GM23338 (cell line): ENCODE results near the gene CES4A. TPM values are rescaled to one million over a fixed set of nuclear protein-coding genes. Genes with fewer than 3 reads are reported as not detected.
A peak's percentile ranks its signal among the peaks of the same experiment; 100 is the strongest.

Experiments used
- ATAC-seq: fragments of 200-7000 bp; cut with Tn5 transposase; 3 replicates; pipeline ENCODE4 v1.9.1; 2020
- DNase-seq: peaks from one replicate; pipeline ENCODE4 v3.0.0-alpha.2; 2015; ENCODE audit warnings: low spot score
- H2AFZ ChIP-seq: fragments of 200-600 bp; sonication (generic); 2 replicates; pipeline ENCODE4 v1.8.0; 2016; ENCODE audit warnings: antibody characterized with exemption, mild to moderate bottlenecking, moderate library complexity
- H3F3A ChIP-seq: fragments of 200-600 bp; sonication (generic); replicated peaks from 2 replicates; pipeline ENCODE4 v1.8.0; 2017; ENCODE audit warnings: antibody characterized with exemption, mixed run types, low read depth
- H3K27ac ChIP-seq: fragments of 200-600 bp; sonication (generic); 2 replicates; pipeline ENCODE4 v1.6.1; 2016; ENCODE audit warnings: low read depth
- H3K27me3 ChIP-seq: fragments of 200-600 bp; sonication (generic); 2 replicates; pipeline ENCODE4 v1.8.0; 2016; ENCODE audit warnings: mild to moderate bottlenecking, mixed run types, moderate library complexity; ENCODE audit not compliant: insufficient read depth
- H3K36me3 ChIP-seq: fragments of 200-600 bp; sonication (generic); 2 replicates; pipeline ENCODE4 v1.8.0; 2016; ENCODE audit warnings: mild to moderate bottlenecking; ENCODE audit not compliant: insufficient read depth
- H3K4me1 ChIP-seq: fragments of 200-600 bp; sonication (generic); 2 replicates; pipeline ENCODE4 v1.8.0; 2016; ENCODE audit warnings: mild to moderate bottlenecking, moderate library complexity; ENCODE audit not compliant: insufficient read depth
- H3K4me2 ChIP-seq: fragments of 200-600 bp; sonication (generic); 2 replicates; pipeline ENCODE4 v1.7.1; 2017; ENCODE audit warnings: mixed run types
- H3K4me3 ChIP-seq: fragments of 200-600 bp; sonication (generic); 2 replicates; pipeline ENCODE4 v1.6.1; 2016; ENCODE audit warnings: mixed run types
- H3K79me2 ChIP-seq: fragments of 200-600 bp; sonication (generic); replicated peaks from 2 replicates; pipeline ENCODE4 v1.8.0; 2017; ENCODE audit warnings: mild to moderate bottlenecking; ENCODE audit not compliant: insufficient read depth
- H3K9me2 ChIP-seq: fragments of 200-600 bp; sonication (generic); 2 replicates; pipeline ENCODE4 v1.8.0; 2017; ENCODE audit not compliant: insufficient read depth
- H4K20me1 ChIP-seq: fragments of 200-600 bp; sonication (generic); replicated peaks from 2 replicates; pipeline ENCODE4 v1.8.0; 2017; ENCODE audit warnings: mild to moderate bottlenecking; ENCODE audit not compliant: insufficient read depth
- H3K27ac Mint-ChIP-seq: 2 replicates; pipeline ENCODE4 v1.8.0; 2020; ENCODE audit warnings: inconsistent platforms, mild to moderate bottlenecking, moderate library complexity, mixed read lengths
- H3K27me3 Mint-ChIP-seq: 3 replicates; pipeline ENCODE4 v1.8.0; 2022; ENCODE audit warnings: low read depth, mild to moderate bottlenecking, moderate library complexity, mixed read lengths, inconsistent platforms; ENCODE audit not compliant: insufficient read depth, poor library complexity
- H3K36me3 Mint-ChIP-seq: 3 replicates; pipeline ENCODE4 v1.8.0; 2021; ENCODE audit warnings: low read depth, mild to moderate bottlenecking, inconsistent platforms, moderate library complexity, mixed read lengths
- H3K4me1 Mint-ChIP-seq: 3 replicates; pipeline ENCODE4 v1.8.0; 2020; ENCODE audit warnings: mild to moderate bottlenecking, inconsistent platforms, mixed read lengths
- H3K4me3 Mint-ChIP-seq: 3 replicates; pipeline ENCODE4 v1.8.0; 2021; ENCODE audit warnings: moderate library complexity, mild to moderate bottlenecking, inconsistent platforms, mixed read lengths
- H3K9me3 Mint-ChIP-seq: 3 replicates; pipeline ENCODE4 v1.8.0; 2020; ENCODE audit warnings: moderate library complexity, mild to moderate bottlenecking, inconsistent platforms, mixed read lengths
- CREB1 ChIP-seq: fragments of 250-450 bp; sonication (Bioruptor Pico); IDR thresholded peaks from 2 replicates; pipeline ENCODE4 v1.5.0; 2020; ENCODE audit warnings: low read depth, mild to moderate bottlenecking, moderate library complexity
- CTCF ChIP-seq, 2 experiments: fragments of 200-600 bp in 1 of 2; sonication (generic) in 1 of 2; conservative IDR thresholded peaks; 2 replicates each; pipeline versions ENCODE4 v1.5.1 to v1.6.1; 2016 to 2017; ENCODE audit warnings: antibody characterized with exemption in 2 of 2, low read depth in 2 of 2, mild to moderate bottlenecking in 2 of 2, moderate library complexity in 1 of 2
- ETS1 ChIP-seq: IDR thresholded peaks from 2 replicates; pipeline ENCODE4 v1.6.1; 2016; ENCODE audit warnings: antibody characterized with exemption
- EZH2 ChIP-seq: fragments of 200-600 bp; sonication (generic); IDR thresholded peaks from one replicate; pipeline ENCODE4 v1.8.0; 2017; ENCODE audit warnings: antibody characterized with exemption, mild to moderate bottlenecking, low read depth; ENCODE audit not compliant: unreplicated experiment
- EZH2phosphoT487 ChIP-seq: fragments of 200-600 bp; sonication (generic); IDR thresholded peaks from one replicate; pipeline ENCODE4 v1.8.1; 2018; ENCODE audit warnings: antibody characterized with exemption; ENCODE audit not compliant: unreplicated experiment
- POLR2AphosphoS5 ChIP-seq: IDR thresholded peaks from 2 replicates; pipeline ENCODE4 v1.6.1; 2016; ENCODE audit warnings: antibody characterized with exemption, low read depth
- REST ChIP-seq: IDR thresholded peaks from one replicate; pipeline ENCODE4 v1.6.1; 2018; ENCODE audit warnings: antibody characterized with exemption; ENCODE audit not compliant: unreplicated experiment
- STAT1 ChIP-seq: IDR thresholded peaks from one replicate; pipeline ENCODE4 v1.6.1; 2016; ENCODE audit warnings: antibody characterized with exemption; ENCODE audit not compliant: unreplicated experiment
- ZNF331 ChIP-seq: fragments of 250-450 bp; sonication (Bioruptor Pico); IDR thresholded peaks from 2 replicates; pipeline ENCODE4 v1.5.0; 2020; ENCODE audit warnings: low read depth, mild to moderate bottlenecking, moderate library complexity
- polyA plus RNA-seq: library from polyadenylated mRNA; unstranded; fragments of >200 nt; fragmentation: Nextera tagmentation; extraction: Ambion mirVana; gene quantifications from 2 replicates; pipeline ENCODE4 v1.2.1, GENCODE V29; 2016
- total RNA-seq: library from RNA; depleted of rRNA; stranded (reverse); fragments of >200 nt; shearing (Covaris generic); gene quantifications from 2 replicates; pipeline ENCODE4 v1.2.3, GENCODE V29; 2014

The CES4A gene
- total and polyA plus RNA-seq, 2 experiments from 2014 or later: 0.10 to 0.42 TPM

GRCh38 chr16:67015313-67015731 is 26.9 kb downstream of the CES4A start:
- H3K9me2 ChIP-seq: no peaks in the 10 kb centered on the region
- ATAC-seq (no peak), DNase-seq (no peak)
- no peak overlapping the region for H3K4me2 ChIP-seq
- H3K27ac ChIP-seq: no peak overlapping the region
- Mint-ChIP-seq H3K27ac (no peak overlapping the region), H3K27me3 (peaks cover 42% of the 10 kb centered on the region), H3K4me1 (no peaks in the 10 kb centered on the region; the same call in 2 of the 3 replicates), H3K36me3 (no peaks in the 10 kb centered on the region), H3K9me3 (no peaks in the 10 kb centered on the region), H3K4me3 (no peak overlapping the region)
- no peaks in the 10 kb centered on the region for H3K79me2 ChIP-seq
- H4K20me1 ChIP-seq: no peaks in the 10 kb centered on the region
- H3F3A ChIP-seq: no peaks in the 10 kb centered on the region
- peaks cover 4% of the 10 kb centered on the region; the same call in 1 of the 2 replicates for H3K4me1 ChIP-seq
- no peaks in the 10 kb centered on the region for H3K36me3 ChIP-seq
- no peak for TF ChIP-seq STAT1
- TF ChIP-seq EZH2phosphoT487: no peak
- peak; percentile 24 to 60; a peak in 3 of 4 replicates for TF ChIP-seq CTCF (conservative IDR thresholded peaks at IDR 0.05; ENCODE audit: low read depth in 2 of 2)
- no peak for TF ChIP-seq POLR2AphosphoS5
- no peak for TF ChIP-seq ETS1
- TF ChIP-seq EZH2: no peak
- TF ChIP-seq REST: no peak
- no peak for TF ChIP-seq CREB1
- H3K27me3 ChIP-seq: peaks cover 57% of the 10 kb centered on the region
- H3K4me3 ChIP-seq: no peak overlapping the region
- no peak overlapping the region for H2AFZ ChIP-seq

GRCh38 chr16:67016143-67016542 is 27.8 kb downstream of the CES4A start:
- H3F3A ChIP-seq: no peaks in the 10 kb centered on the region
- H3K4me3 ChIP-seq: no peak overlapping the region
- peaks cover 4% of the 10 kb centered on the region; the same call in 1 of the 2 replicates for H3K4me1 ChIP-seq
- no peak for ATAC-seq
- H3K27me3 ChIP-seq: peaks cover 53% of the 10 kb centered on the region
- no peak overlapping the region for H3K27ac Mint-ChIP-seq
- no peak overlapping the region for H2AFZ ChIP-seq
- no peaks in the 10 kb centered on the region for H3K36me3 Mint-ChIP-seq
- no peak for DNase-seq
- no peaks in the 10 kb centered on the region for H4K20me1 ChIP-seq
- H3K4me3 Mint-ChIP-seq: no peak overlapping the region
- no peaks in the 10 kb centered on the region for H3K9me2 ChIP-seq
- no peaks in the 10 kb centered on the region; the same call in 2 of the 3 replicates for H3K4me1 Mint-ChIP-seq
- H3K36me3 ChIP-seq: no peaks in the 10 kb centered on the region
- H3K27me3 Mint-ChIP-seq: peaks cover 40% of the 10 kb centered on the region
- no peak overlapping the region for H3K4me2 ChIP-seq
- no peak overlapping the region for H3K27ac ChIP-seq
- H3K79me2 ChIP-seq: no peaks in the 10 kb centered on the region
- TF ChIP-seq EZH2phosphoT487 (no peak), CREB1 (no peak), CTCF (conservative IDR thresholded peaks at IDR 0.05; ENCODE audit: low read depth in 2 of 2) (no peak), REST (no peak), ZNF331 (CRISPR knock-in tag) (no peak), POLR2AphosphoS5 (no peak)
- no peaks in the 10 kb centered on the region for H3K9me3 Mint-ChIP-seq
